ENCODE measurements around the gene BACH2. TPM values are rescaled to one million over a fixed set of nuclear protein-coding genes. Genes with fewer than 3 reads are reported as not detected.

Gene BACH2
- polyA plus RNA-seq, 1 donor (not counting 4 experiments of a cell fraction or from before 2014, with no cell fraction given), result 0.50 TPM

- DNase-seq (ENCODE audit: low read depth, low spot score), result no peak
- Histone ChIP-seq H3K4me3 (ENCODE audit: control insufficient read depth in 2 of 3, extremely low read depth in 1 of 3, insufficient read depth in 2 of 3, low read depth in 1 of 3, low read length in 3 of 3) (no peak overlapping the region), H4K20me1 (ENCODE audit: control insufficient read depth, extremely low read depth, insufficient read depth, low read length) (no peaks in the 10 kb centered on the region), H3K4me1 (ENCODE audit: control insufficient read depth, extremely low read depth, insufficient read depth, low read length) (peaks cover 9% of the 10 kb centered on the region), H3K9ac (ENCODE audit: control insufficient read depth, extremely low read depth, insufficient read depth, low read length) (no peak overlapping the region), H3K27ac (ENCODE audit: control insufficient read depth, insufficient read depth, low read length) (no peak overlapping the region), H3K79me2 (ENCODE audit: control insufficient read depth, insufficient read depth, low read length) (no peaks in the 10 kb centered on the region), H3K9me1 (ENCODE audit: control insufficient read depth, extremely low read depth, insufficient read depth, low read length) (no peaks in the 10 kb centered on the region), H2AFZ (ENCODE audit: control insufficient read depth, low read length) (no peak overlapping the region), H3K4me2 (ENCODE audit: control insufficient read depth, extremely low read depth, insufficient read depth, low read depth, low read length) (no peak overlapping the region), H3K36me3 (ENCODE audit: control insufficient read depth in 2 of 2, extremely low read depth in 1 of 2, insufficient read depth in 2 of 2, low read length in 2 of 2) (no peaks in the 10 kb centered on the region), H3K9me3 (ENCODE audit: control insufficient read depth, low read depth, low read length) (no peaks in the 10 kb centered on the region), H3K27me3 (ENCODE audit: control insufficient read depth, extremely low read depth, insufficient read depth, low read length) (no peaks in the 10 kb centered on the region)
- TF ChIP-seq, protein P1, sequence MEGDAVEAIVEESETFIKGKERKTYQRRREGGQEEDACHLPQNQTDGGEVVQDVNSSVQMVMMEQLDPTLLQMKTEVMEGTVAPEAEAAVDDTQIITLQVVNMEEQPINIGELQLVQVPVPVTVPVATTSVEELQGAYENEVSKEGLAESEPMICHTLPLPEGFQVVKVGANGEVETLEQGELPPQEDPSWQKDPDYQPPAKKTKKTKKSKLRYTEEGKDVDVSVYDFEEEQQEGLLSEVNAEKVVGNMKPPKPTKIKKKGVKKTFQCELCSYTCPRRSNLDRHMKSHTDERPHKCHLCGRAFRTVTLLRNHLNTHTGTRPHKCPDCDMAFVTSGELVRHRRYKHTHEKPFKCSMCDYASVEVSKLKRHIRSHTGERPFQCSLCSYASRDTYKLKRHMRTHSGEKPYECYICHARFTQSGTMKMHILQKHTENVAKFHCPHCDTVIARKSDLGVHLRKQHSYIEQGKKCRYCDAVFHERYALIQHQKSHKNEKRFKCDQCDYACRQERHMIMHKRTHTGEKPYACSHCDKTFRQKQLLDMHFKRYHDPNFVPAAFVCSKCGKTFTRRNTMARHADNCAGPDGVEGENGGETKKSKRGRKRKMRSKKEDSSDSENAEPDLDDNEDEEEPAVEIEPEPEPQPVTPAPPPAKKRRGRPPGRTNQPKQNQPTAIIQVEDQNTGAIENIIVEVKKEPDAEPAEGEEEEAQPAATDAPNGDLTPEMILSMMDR (optimal IDR thresholded peaks at IDR 0.05 in 1 of 3, IDR thresholded peaks at IDR 0.05 in 1 of 3, conservative IDR thresholded peaks at IDR 0.05 in 1 of 3; ENCODE audit: extremely low read depth in 1 of 3, insufficient read depth in 2 of 3, low read length in 3 of 3), result no peak
- no peak for TF ChIP-seq EZH2 (IDR thresholded peaks at IDR 0.05; ENCODE audit: low read length)
- dilution Hi-C loops (cut with MboI; ENCODE audit: extremely low pct_ligation_motif_present, low sequenced_read_pairs), result no loop called here
- FAIRE-seq, result no peak
These were observed 6.7 kb downstream of the BACH2 start for GRCh38 chr6:90289902-90290301.

- Histone ChIP-seq H3K4me2 (ENCODE audit: control insufficient read depth, extremely low read depth, insufficient read depth, low read depth, low read length) (no peak overlapping the region), H3K4me3 (ENCODE audit: control insufficient read depth in 2 of 3, extremely low read depth in 1 of 3, insufficient read depth in 2 of 3, low read depth in 1 of 3, low read length in 3 of 3) (no peak overlapping the region), H3K4me1 (ENCODE audit: control insufficient read depth, extremely low read depth, insufficient read depth, low read length) (peaks cover 19% of the 10 kb centered on the region), H3K27me3 (ENCODE audit: control insufficient read depth, extremely low read depth, insufficient read depth, low read length) (no peaks in the 10 kb centered on the region), H3K27ac (ENCODE audit: control insufficient read depth, insufficient read depth, low read length) (no peak overlapping the region), H3K9me1 (ENCODE audit: control insufficient read depth, extremely low read depth, insufficient read depth, low read length) (no peaks in the 10 kb centered on the region), H2AFZ (ENCODE audit: control insufficient read depth, low read length) (no peak overlapping the region), H3K9ac (ENCODE audit: control insufficient read depth, extremely low read depth, insufficient read depth, low read length) (no peak overlapping the region), H3K9me3 (ENCODE audit: control insufficient read depth, low read depth, low read length) (no peaks in the 10 kb centered on the region), H3K79me2 (ENCODE audit: control insufficient read depth, insufficient read depth, low read length) (no peaks in the 10 kb centered on the region), H4K20me1 (ENCODE audit: control insufficient read depth, extremely low read depth, insufficient read depth, low read length) (no peaks in the 10 kb centered on the region), H3K36me3 (ENCODE audit: control insufficient read depth in 2 of 2, extremely low read depth in 1 of 2, insufficient read depth in 2 of 2, low read length in 2 of 2) (no peaks in the 10 kb centered on the region)
- TF ChIP-seq, protein P1 (optimal IDR thresholded peaks at IDR 0.05 in 1 of 3, IDR thresholded peaks at IDR 0.05 in 1 of 3, conservative IDR thresholded peaks at IDR 0.05 in 1 of 3; ENCODE audit: extremely low read depth in 1 of 3, insufficient read depth in 2 of 3, low read length in 3 of 3), result no peak
- no peak for TF ChIP-seq EZH2 (IDR thresholded peaks at IDR 0.05; ENCODE audit: low read length)
- DNase-seq (ENCODE audit: low read depth, low spot score), result no peak
- FAIRE-seq, result no peak
- dilution Hi-C loops (cut with MboI; ENCODE audit: extremely low pct_ligation_motif_present, low sequenced_read_pairs), result no loop called here
These were observed 8.2 kb downstream of the BACH2 start for GRCh38 chr6:90288404-90288803.

All from keratinocyte (primary cell).